K562 (cell line): ENCODE results near the gene HADHB. TPM values are rescaled to one million over a fixed set of nuclear protein-coding genes. Genes with fewer than 3 reads are reported as not detected.
A peak's percentile ranks its signal among the peaks of the same experiment; 100 is the strongest.

Experiments used
- ATAC-seq: fragments of 200-7000 bp; cut with Tn5 transposase; 3 replicates; pipeline ENCODE4 v1.9.1; 2020; ENCODE audit warnings: moderate library complexity
- BruUV-seq: library from RNA; stranded (reverse); fragments of 400-500 nt; replicated peaks from 2 replicates; lab custom pipeline; 2021; lab: Mats Ljungman, UMichigan
- CTCF ChIA-PET: fragments of 300-600 bp; formaldehyde crosslinking; extraction: SDS; loops from one replicate; lab custom pipeline; 2021; ENCODE audit warnings: low intra/inter-chr PET ratio; lab: Yijun Ruan, JAX
- POLR2A ChIA-PET: fragments of 300-600, 350-650 bp; sonication (Branson Sonifier 250); formaldehyde crosslinking; extraction: SDS; loops from one replicate; lab custom pipeline; 2021; ENCODE audit warnings: antibody characterized with exemption, inconsistent platforms; lab: Yijun Ruan, JAX
- DNase-seq, 4 experiments: peaks; one replicate each; pipeline versions ENCODE4 v3.0.0 to v3.0.0-alpha.2; 2011 to 2018; ENCODE audit warnings: low spot score in 3 of 4, mixed read lengths in 3 of 4; ENCODE audit errors: extremely low read depth in 1 of 4
- FAIRE-seq: peaks from 2 replicates; lab custom pipeline; 2011; peaks lifted over from hg19 to GRCh38; lab: Jason Lieb, UNC
- H2AFZ ChIP-seq: 2 replicates; pipeline ENCODE4 v1.6.0; 2011; ENCODE audit warnings: low read depth, low read length, control low read depth, inconsistent platforms
- H3K27ac ChIP-seq: fragments of 200-600 bp; 3 replicates; pipeline ENCODE4 v1.8.0; 2011; ENCODE audit warnings: low read depth, mild to moderate bottlenecking, control low read depth, inconsistent platforms, low read length, moderate library complexity, mixed read lengths; ENCODE audit errors: extremely low read depth
- H3K27me3 ChIP-seq, 2 experiments: fragments of 300-600 bp in 1 of 2; 2 replicates in 1 of 2; 3 replicates in 1 of 2; pipeline versions ENCODE4 v1.6.0 to v1.8.0; 2011; ENCODE audit warnings: inconsistent platforms in 2 of 2, low read length in 2 of 2, mild to moderate bottlenecking in 1 of 2, mixed read lengths in 1 of 2, moderate library complexity in 1 of 2; ENCODE audit not compliant: control insufficient read depth in 2 of 2, insufficient read depth in 2 of 2
- H3K36me3 ChIP-seq: fragments of 300-600 bp; 3 replicates; pipeline ENCODE4 v1.8.0; 2011; ENCODE audit warnings: mild to moderate bottlenecking, low read length, inconsistent platforms; ENCODE audit not compliant: control insufficient read depth, insufficient read depth
- H3K4me1 ChIP-seq, 2 experiments: fragments of 200-600 bp in 1 of 2; replicated peaks in 1 of 2; 2 replicates in 1 of 2; 3 replicates in 1 of 2; pipeline versions ENCODE4 v1.5.1 to v1.8.0; 2011; ENCODE audit warnings: inconsistent platforms in 2 of 2, low read length in 2 of 2, mild to moderate bottlenecking in 1 of 2, mixed read lengths in 1 of 2, moderate library complexity in 1 of 2; ENCODE audit not compliant: control insufficient read depth in 2 of 2, insufficient read depth in 2 of 2
- H3K4me2 ChIP-seq: 2 replicates; pipeline ENCODE4 v1.6.1; 2011; ENCODE audit warnings: low read length, control low read depth, inconsistent platforms, mixed read lengths; ENCODE audit not compliant: insufficient read depth
- H3K4me3 ChIP-seq: fragments of 200-600 bp; sonication (generic), shearing (Covaris generic); 2 replicates; pipeline ENCODE4 v1.5.1; 2016; ENCODE audit warnings: control low read depth, inconsistent platforms
- H3K79me2 ChIP-seq: fragments of 200-600 bp; 3 replicates; pipeline ENCODE4 v1.8.0; 2011; ENCODE audit warnings: low read length, inconsistent platforms; ENCODE audit not compliant: control insufficient read depth, insufficient read depth
- H3K9ac ChIP-seq, 2 experiments: 2 replicates each; pipeline versions ENCODE4 v1.6.0 to v1.6.1; 2011; ENCODE audit warnings: low read depth in 2 of 2, low read length in 2 of 2, control low read depth in 1 of 2, inconsistent platforms in 1 of 2, mild to moderate bottlenecking in 1 of 2, mixed read lengths in 1 of 2; ENCODE audit not compliant: insufficient read depth in 1 of 2
- H3K9me1 ChIP-seq: one replicate; pipeline ENCODE4 v1.6.0; 2011; ENCODE audit warnings: inconsistent platforms, mild to moderate bottlenecking, low read length, moderate library complexity; ENCODE audit not compliant: control insufficient read depth, insufficient read depth
- H3K9me3 ChIP-seq: replicated peaks from 2 replicates; pipeline ENCODE4 v1.5.1; 2011; ENCODE audit warnings: low read depth, low read length, inconsistent platforms; ENCODE audit not compliant: control insufficient read depth, insufficient read depth
- H4K20me1 ChIP-seq: replicated peaks from 2 replicates; pipeline ENCODE4 v1.6.1; 2011; ENCODE audit warnings: low read length, inconsistent platforms, mixed read lengths; ENCODE audit not compliant: control insufficient read depth, insufficient read depth
- XRCC5 ChIP-seq: fragments of 200-400 bp; formaldehyde crosslinking; IDR thresholded peaks from 2 replicates; pipeline ENCODE4 v1.6.1; 2017; ENCODE audit warnings: low read depth, mild to moderate bottlenecking, low read length
- WGBS: fragments of 100-300 bp; shearing (Covaris generic); methylation state at CpG from one replicate; pipeline ENCODE4 v1.1.6; 2016; ENCODE audit warnings: low coverage, mixed read lengths; ENCODE audit not compliant: insufficient coverage; ENCODE audit errors: missing lambda C conversion rate; 5-methylcytosine and 5-hydroxymethylcytosine counted together
- in situ Hi-C: fragments of 300-500 bp; cut with MboI; formaldehyde crosslinking; loops from 4 replicates; pipeline ENCODE4 v1.15.0; 2018; ENCODE audit warnings: inconsistent platforms, mixed read lengths
- intact Hi-C: fragments of 100-400 bp; cut with micrococcal nuclease; formaldehyde crosslinking; loops from 2 replicates; pipeline ENCODE4 v1.14.2; 2022
- polyA plus RNA-seq, 8 experiments: library from polyadenylated mRNA; depleted of rRNA in 4 of 8; stranded (reverse) in 5 of 8; unstranded in 3 of 8; fragments of >200 nt; fragmentation: Nextera tagmentation in 2 of 8; fragmentation: Illumina TruSeq in 1 of 8; extraction: Ambion mirVana in 2 of 8; extraction: Trizol in 1 of 8; gene quantifications; 2 replicates each; pipeline versions ENCODE4 v1.2.1 to v1.2.3, GENCODE V29; 2011 to 2014; ENCODE audit warnings: inconsistent platforms in 1 of 8, missing spikeins in 1 of 8
- total RNA-seq, 7 experiments: library from RNA; depleted of rRNA in 6 of 7; stranded (reverse); fragments of >200 nt in 6 of 7; fragmentation: Illumina TruSeq in 2 of 7; extraction: Trizol in 2 of 7; gene quantifications; 2 replicates each; pipeline versions ENCODE4 v1.2.1 to v1.2.3, GENCODE V29; 2011 to 2021; ENCODE audit warnings: low replicate concordance in 1 of 7
- TF ChIP-seq, protein P1 (sequence below), 2 experiments: IDR thresholded peaks in 1 of 2; conservative IDR thresholded peaks in 1 of 2; 2 replicates each; pipeline ENCODE4 v1.6.1; 2016; ENCODE audit warnings: low read depth in 2 of 2, mild to moderate bottlenecking in 1 of 2, missing compliant biosample characterization in 1 of 2, missing genetic modification characterization in 1 of 2, moderate library complexity in 1 of 2

HADHB gene
- total and polyA plus RNA-seq, 9 of the 15 experiments (the other 6 are each of a cell fraction or from before 2014, with no cell fraction given), result 67.3 to 199 (median 100) TPM

DNA sequence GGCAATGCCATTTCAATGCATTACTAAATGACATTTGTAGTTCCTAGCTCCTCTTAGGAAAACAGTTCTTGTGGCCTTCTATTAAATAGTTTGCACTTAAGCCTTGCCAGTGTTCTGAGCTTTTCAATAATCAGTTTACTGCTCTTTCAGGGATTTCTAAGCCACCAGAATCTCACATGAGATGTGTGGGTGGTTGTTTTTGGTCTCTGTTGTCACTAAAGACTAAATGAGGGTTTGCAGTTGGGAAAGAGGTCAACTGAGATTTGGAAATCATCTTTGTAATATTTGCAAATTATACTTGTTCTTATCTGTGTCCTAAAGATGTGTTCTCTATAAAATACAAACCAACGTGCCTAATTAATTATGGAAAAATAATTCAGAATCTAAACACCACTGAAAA, 45.3 kb downstream of the HADHB start:
- no peak overlapping the region for H3K9ac ChIP-seq
- H3K79me2 ChIP-seq, result no peaks in the 10 kb centered on the region
- H3K27ac ChIP-seq, result no peak overlapping the region
- H3K4me2 ChIP-seq, result no peak overlapping the region
- DNase-seq (no peak), FAIRE-seq (no peak), ATAC-seq (no peak)
- no peak for TF ChIP-seq XRCC5
- TF ChIP-seq, protein P1, sequence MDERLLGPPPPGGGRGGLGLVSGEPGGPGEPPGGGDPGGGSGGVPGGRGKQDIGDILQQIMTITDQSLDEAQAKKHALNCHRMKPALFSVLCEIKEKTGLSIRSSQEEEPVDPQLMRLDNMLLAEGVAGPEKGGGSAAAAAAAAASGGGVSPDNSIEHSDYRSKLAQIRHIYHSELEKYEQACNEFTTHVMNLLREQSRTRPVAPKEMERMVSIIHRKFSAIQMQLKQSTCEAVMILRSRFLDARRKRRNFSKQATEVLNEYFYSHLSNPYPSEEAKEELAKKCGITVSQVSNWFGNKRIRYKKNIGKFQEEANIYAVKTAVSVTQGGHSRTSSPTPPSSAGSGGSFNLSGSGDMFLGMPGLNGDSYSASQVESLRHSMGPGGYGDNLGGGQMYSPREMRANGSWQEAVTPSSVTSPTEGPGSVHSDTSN (CRISPR knock-in tag; IDR thresholded peaks at IDR 0.05; ENCODE audit: low read depth), result no peak
- TF ChIP-seq, protein P1 (tag; conservative IDR thresholded peaks at IDR 0.05; ENCODE audit: low read depth), result no peak
- in situ Hi-C loops (no loop called here), intact Hi-C loops (no loop called here)
- peaks cover 2 to 4% of the 10 kb centered on the region in 2 experiments; a peak in 1 of 5 replicates for H3K4me1 ChIP-seq
- BruUV-seq, result TSS peak; percentile 38
- H3K9me1 ChIP-seq, result no peaks in the 10 kb centered on the region
- ChIA-PET POLR2A (interaction anchor here (1.0 to 1.4 kb wide), 2 partner anchors 9 to 12 kb away, joined by 3 to 4 read pairs; no protein-coding TSS in a partner anchor), CTCF (no interaction called here)
- H3K36me3 ChIP-seq, result peaks cover 26% of the 10 kb centered on the region; the same call in 2 of the 3 replicates
- no peak overlapping the region for H2AFZ ChIP-seq
- no peak overlapping the region for H3K4me3 ChIP-seq
- no peaks in the 10 kb centered on the region for H4K20me1 ChIP-seq
- no peaks in the 10 kb centered on the region for H3K9me3 ChIP-seq
- WGBS, result 38% methylated on average over 1 of the region's 1 CpG
- H3K27me3 ChIP-seq, result no peaks in the 10 kb centered on the region
